GM23338 (cell line): ENCODE measurements around the gene ITPKA. TPM values are rescaled to one million over a fixed set of nuclear protein-coding genes. Genes with fewer than 3 reads are reported as not detected.

Experiments used
- ATAC-seq: fragments of 200-7000 bp; cut with Tn5 transposase; 3 replicates; pipeline ENCODE4 v1.9.1; 2020
- DNase-seq: peaks from one replicate; pipeline ENCODE4 v3.0.0-alpha.2; 2015; ENCODE audit warnings: low spot score
- H2AFZ ChIP-seq: fragments of 200-600 bp; sonication (generic); 2 replicates; pipeline ENCODE4 v1.8.0; 2016; ENCODE audit warnings: antibody characterized with exemption, mild to moderate bottlenecking, moderate library complexity
- H3F3A ChIP-seq: fragments of 200-600 bp; sonication (generic); replicated peaks from 2 replicates; pipeline ENCODE4 v1.8.0; 2017; ENCODE audit warnings: antibody characterized with exemption, mixed run types, low read depth
- H3K27ac ChIP-seq: fragments of 200-600 bp; sonication (generic); 2 replicates; pipeline ENCODE4 v1.6.1; 2016; ENCODE audit warnings: low read depth
- H3K27me3 ChIP-seq: fragments of 200-600 bp; sonication (generic); 2 replicates; pipeline ENCODE4 v1.8.0; 2016; ENCODE audit warnings: mild to moderate bottlenecking, mixed run types, moderate library complexity; ENCODE audit not compliant: insufficient read depth
- H3K36me3 ChIP-seq: fragments of 200-600 bp; sonication (generic); 2 replicates; pipeline ENCODE4 v1.8.0; 2016; ENCODE audit warnings: mild to moderate bottlenecking; ENCODE audit not compliant: insufficient read depth
- H3K4me1 ChIP-seq: fragments of 200-600 bp; sonication (generic); 2 replicates; pipeline ENCODE4 v1.8.0; 2016; ENCODE audit warnings: mild to moderate bottlenecking, moderate library complexity; ENCODE audit not compliant: insufficient read depth
- H3K4me2 ChIP-seq: fragments of 200-600 bp; sonication (generic); 2 replicates; pipeline ENCODE4 v1.7.1; 2017; ENCODE audit warnings: mixed run types
- H3K4me3 ChIP-seq: fragments of 200-600 bp; sonication (generic); 2 replicates; pipeline ENCODE4 v1.6.1; 2016; ENCODE audit warnings: mixed run types
- H3K79me2 ChIP-seq: fragments of 200-600 bp; sonication (generic); replicated peaks from 2 replicates; pipeline ENCODE4 v1.8.0; 2017; ENCODE audit warnings: mild to moderate bottlenecking; ENCODE audit not compliant: insufficient read depth
- H3K9me2 ChIP-seq: fragments of 200-600 bp; sonication (generic); 2 replicates; pipeline ENCODE4 v1.8.0; 2017; ENCODE audit not compliant: insufficient read depth
- H4K20me1 ChIP-seq: fragments of 200-600 bp; sonication (generic); replicated peaks from 2 replicates; pipeline ENCODE4 v1.8.0; 2017; ENCODE audit warnings: mild to moderate bottlenecking; ENCODE audit not compliant: insufficient read depth
- H3K27ac Mint-ChIP-seq: 2 replicates; pipeline ENCODE4 v1.8.0; 2020; ENCODE audit warnings: inconsistent platforms, mild to moderate bottlenecking, moderate library complexity, mixed read lengths
- H3K27me3 Mint-ChIP-seq: 3 replicates; pipeline ENCODE4 v1.8.0; 2022; ENCODE audit warnings: low read depth, mild to moderate bottlenecking, moderate library complexity, mixed read lengths, inconsistent platforms; ENCODE audit not compliant: insufficient read depth, poor library complexity
- H3K36me3 Mint-ChIP-seq: 3 replicates; pipeline ENCODE4 v1.8.0; 2021; ENCODE audit warnings: low read depth, mild to moderate bottlenecking, inconsistent platforms, moderate library complexity, mixed read lengths
- H3K4me1 Mint-ChIP-seq: 3 replicates; pipeline ENCODE4 v1.8.0; 2020; ENCODE audit warnings: mild to moderate bottlenecking, inconsistent platforms, mixed read lengths
- H3K4me3 Mint-ChIP-seq: 3 replicates; pipeline ENCODE4 v1.8.0; 2021; ENCODE audit warnings: moderate library complexity, mild to moderate bottlenecking, inconsistent platforms, mixed read lengths
- H3K9me3 Mint-ChIP-seq: 3 replicates; pipeline ENCODE4 v1.8.0; 2020; ENCODE audit warnings: moderate library complexity, mild to moderate bottlenecking, inconsistent platforms, mixed read lengths
- CREB1 ChIP-seq: fragments of 250-450 bp; sonication (Bioruptor Pico); IDR thresholded peaks from 2 replicates; pipeline ENCODE4 v1.5.0; 2020; ENCODE audit warnings: low read depth, mild to moderate bottlenecking, moderate library complexity
- EZH2 ChIP-seq: fragments of 200-600 bp; sonication (generic); IDR thresholded peaks from one replicate; pipeline ENCODE4 v1.8.0; 2017; ENCODE audit warnings: antibody characterized with exemption, mild to moderate bottlenecking, low read depth; ENCODE audit not compliant: unreplicated experiment
- EZH2phosphoT487 ChIP-seq: fragments of 200-600 bp; sonication (generic); IDR thresholded peaks from one replicate; pipeline ENCODE4 v1.8.1; 2018; ENCODE audit warnings: antibody characterized with exemption; ENCODE audit not compliant: unreplicated experiment
- JUNB ChIP-seq: IDR thresholded peaks from one replicate; pipeline ENCODE4 v1.6.1; 2016; ENCODE audit warnings: antibody characterized with exemption; ENCODE audit not compliant: unreplicated experiment
- NANOG ChIP-seq: IDR thresholded peaks from 2 replicates; pipeline ENCODE4 v1.6.1; 2016; ENCODE audit warnings: antibody characterized with exemption, borderline replicate concordance
- POLR2AphosphoS5 ChIP-seq: IDR thresholded peaks from 2 replicates; pipeline ENCODE4 v1.6.1; 2016; ENCODE audit warnings: antibody characterized with exemption, low read depth
- STAT1 ChIP-seq: IDR thresholded peaks from one replicate; pipeline ENCODE4 v1.6.1; 2016; ENCODE audit warnings: antibody characterized with exemption; ENCODE audit not compliant: unreplicated experiment
- ZNF331 ChIP-seq: fragments of 250-450 bp; sonication (Bioruptor Pico); IDR thresholded peaks from 2 replicates; pipeline ENCODE4 v1.5.0; 2020; ENCODE audit warnings: low read depth, mild to moderate bottlenecking, moderate library complexity
- polyA plus RNA-seq: library from polyadenylated mRNA; unstranded; fragments of >200 nt; fragmentation: Nextera tagmentation; extraction: Ambion mirVana; gene quantifications from 2 replicates; pipeline ENCODE4 v1.2.1, GENCODE V29; 2016
- total RNA-seq: library from RNA; depleted of rRNA; stranded (reverse); fragments of >200 nt; shearing (Covaris generic); gene quantifications from 2 replicates; pipeline ENCODE4 v1.2.3, GENCODE V29; 2014
- TF ChIP-seq, protein P1 (sequence below): fragments of 250-450 bp; sonication (Bioruptor Pico); IDR thresholded peaks from 2 replicates; pipeline ENCODE4 v1.5.0; 2020; ENCODE audit warnings: mild to moderate bottlenecking, moderate library complexity
- TF ChIP-seq, protein P2 (sequence below): IDR thresholded peaks from 2 replicates; pipeline ENCODE4 v1.6.1; 2016; ENCODE audit warnings: antibody characterized with exemption
- TF ChIP-seq, protein P3 (sequence below): IDR thresholded peaks from one replicate; pipeline ENCODE4 v1.6.1; 2018; ENCODE audit warnings: antibody characterized with exemption; ENCODE audit not compliant: unreplicated experiment
- TF ChIP-seq, protein P4 (sequence below), 2 experiments: fragments of 200-600 bp in 1 of 2; sonication (generic) in 1 of 2; conservative IDR thresholded peaks; 2 replicates each; pipeline versions ENCODE4 v1.5.1 to v1.6.1; 2016 to 2017; ENCODE audit warnings: antibody characterized with exemption in 2 of 2, low read depth in 2 of 2, mild to moderate bottlenecking in 2 of 2, moderate library complexity in 1 of 2

ITPKA gene
- total and polyA plus RNA-seq, 2 experiments from 2014 or later = 0.55 to 2.1 TPM

DNA sequence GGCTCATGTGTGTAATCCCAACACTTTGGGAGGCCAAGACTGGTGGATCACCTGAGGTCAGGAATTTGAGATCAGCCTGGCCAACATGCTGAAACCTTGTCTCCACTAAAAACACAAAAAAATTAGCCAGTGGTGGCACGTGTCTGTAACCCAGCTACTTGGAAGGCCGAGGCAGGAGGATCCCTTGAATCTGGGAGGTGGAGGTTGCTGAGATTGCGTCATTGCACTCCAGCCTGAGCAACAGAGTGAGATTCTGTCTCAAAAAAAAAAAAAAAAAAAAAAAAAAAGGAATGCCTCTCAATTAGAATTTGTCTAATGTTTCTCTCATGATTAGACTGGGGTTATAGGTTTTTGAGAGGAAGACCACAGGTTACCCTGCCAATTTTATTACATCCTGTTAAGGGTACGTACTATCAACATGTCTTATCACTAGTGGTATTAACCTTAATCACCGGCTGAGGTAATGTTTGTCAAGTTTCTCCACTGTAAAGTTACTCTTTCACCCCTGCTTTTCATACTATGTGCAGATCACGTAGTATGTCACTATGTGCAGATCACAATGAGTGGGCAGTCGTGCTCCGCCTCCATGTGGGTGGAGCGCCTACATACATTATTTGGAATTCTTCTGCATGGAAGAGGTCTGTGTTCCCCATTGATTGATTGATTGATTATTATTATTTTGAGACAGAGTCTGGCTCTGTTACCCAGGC is 56.5 kb downstream of the ITPKA start:
- Histone ChIP-seq H4K20me1 (no peaks in the 10 kb centered on the region), H2AFZ (no peak overlapping the region), H3K4me2 (no peak overlapping the region), H3K36me3 (no peaks in the 10 kb centered on the region), H3K27me3 (no peaks in the 10 kb centered on the region), H3K4me1 (no peaks in the 10 kb centered on the region), H3K79me2 (no peaks in the 10 kb centered on the region), H3K4me3 (no peak overlapping the region), H3F3A (no peaks in the 10 kb centered on the region), H3K9me2 (no peaks in the 10 kb centered on the region), H3K27ac (no peak overlapping the region)
- no peaks in the 10 kb centered on the region for H3K4me1 Mint-ChIP-seq
- no peak for DNase-seq
- no peak overlapping the region for H3K27ac Mint-ChIP-seq
- H3K9me3 Mint-ChIP-seq = no peaks in the 10 kb centered on the region; the same call in 2 of the 3 replicates
- no peak for ATAC-seq
- H3K36me3 Mint-ChIP-seq = no peaks in the 10 kb centered on the region
- peaks cover 4% of the 10 kb centered on the region for H3K27me3 Mint-ChIP-seq
- no peak overlapping the region for H3K4me3 Mint-ChIP-seq
- no peak for TF ChIP-seq NANOG
- TF ChIP-seq ZNF331 (CRISPR knock-in tag) = no peak
- no peak for TF ChIP-seq CREB1 (CRISPR knock-in tag)
- TF ChIP-seq, protein P1, sequence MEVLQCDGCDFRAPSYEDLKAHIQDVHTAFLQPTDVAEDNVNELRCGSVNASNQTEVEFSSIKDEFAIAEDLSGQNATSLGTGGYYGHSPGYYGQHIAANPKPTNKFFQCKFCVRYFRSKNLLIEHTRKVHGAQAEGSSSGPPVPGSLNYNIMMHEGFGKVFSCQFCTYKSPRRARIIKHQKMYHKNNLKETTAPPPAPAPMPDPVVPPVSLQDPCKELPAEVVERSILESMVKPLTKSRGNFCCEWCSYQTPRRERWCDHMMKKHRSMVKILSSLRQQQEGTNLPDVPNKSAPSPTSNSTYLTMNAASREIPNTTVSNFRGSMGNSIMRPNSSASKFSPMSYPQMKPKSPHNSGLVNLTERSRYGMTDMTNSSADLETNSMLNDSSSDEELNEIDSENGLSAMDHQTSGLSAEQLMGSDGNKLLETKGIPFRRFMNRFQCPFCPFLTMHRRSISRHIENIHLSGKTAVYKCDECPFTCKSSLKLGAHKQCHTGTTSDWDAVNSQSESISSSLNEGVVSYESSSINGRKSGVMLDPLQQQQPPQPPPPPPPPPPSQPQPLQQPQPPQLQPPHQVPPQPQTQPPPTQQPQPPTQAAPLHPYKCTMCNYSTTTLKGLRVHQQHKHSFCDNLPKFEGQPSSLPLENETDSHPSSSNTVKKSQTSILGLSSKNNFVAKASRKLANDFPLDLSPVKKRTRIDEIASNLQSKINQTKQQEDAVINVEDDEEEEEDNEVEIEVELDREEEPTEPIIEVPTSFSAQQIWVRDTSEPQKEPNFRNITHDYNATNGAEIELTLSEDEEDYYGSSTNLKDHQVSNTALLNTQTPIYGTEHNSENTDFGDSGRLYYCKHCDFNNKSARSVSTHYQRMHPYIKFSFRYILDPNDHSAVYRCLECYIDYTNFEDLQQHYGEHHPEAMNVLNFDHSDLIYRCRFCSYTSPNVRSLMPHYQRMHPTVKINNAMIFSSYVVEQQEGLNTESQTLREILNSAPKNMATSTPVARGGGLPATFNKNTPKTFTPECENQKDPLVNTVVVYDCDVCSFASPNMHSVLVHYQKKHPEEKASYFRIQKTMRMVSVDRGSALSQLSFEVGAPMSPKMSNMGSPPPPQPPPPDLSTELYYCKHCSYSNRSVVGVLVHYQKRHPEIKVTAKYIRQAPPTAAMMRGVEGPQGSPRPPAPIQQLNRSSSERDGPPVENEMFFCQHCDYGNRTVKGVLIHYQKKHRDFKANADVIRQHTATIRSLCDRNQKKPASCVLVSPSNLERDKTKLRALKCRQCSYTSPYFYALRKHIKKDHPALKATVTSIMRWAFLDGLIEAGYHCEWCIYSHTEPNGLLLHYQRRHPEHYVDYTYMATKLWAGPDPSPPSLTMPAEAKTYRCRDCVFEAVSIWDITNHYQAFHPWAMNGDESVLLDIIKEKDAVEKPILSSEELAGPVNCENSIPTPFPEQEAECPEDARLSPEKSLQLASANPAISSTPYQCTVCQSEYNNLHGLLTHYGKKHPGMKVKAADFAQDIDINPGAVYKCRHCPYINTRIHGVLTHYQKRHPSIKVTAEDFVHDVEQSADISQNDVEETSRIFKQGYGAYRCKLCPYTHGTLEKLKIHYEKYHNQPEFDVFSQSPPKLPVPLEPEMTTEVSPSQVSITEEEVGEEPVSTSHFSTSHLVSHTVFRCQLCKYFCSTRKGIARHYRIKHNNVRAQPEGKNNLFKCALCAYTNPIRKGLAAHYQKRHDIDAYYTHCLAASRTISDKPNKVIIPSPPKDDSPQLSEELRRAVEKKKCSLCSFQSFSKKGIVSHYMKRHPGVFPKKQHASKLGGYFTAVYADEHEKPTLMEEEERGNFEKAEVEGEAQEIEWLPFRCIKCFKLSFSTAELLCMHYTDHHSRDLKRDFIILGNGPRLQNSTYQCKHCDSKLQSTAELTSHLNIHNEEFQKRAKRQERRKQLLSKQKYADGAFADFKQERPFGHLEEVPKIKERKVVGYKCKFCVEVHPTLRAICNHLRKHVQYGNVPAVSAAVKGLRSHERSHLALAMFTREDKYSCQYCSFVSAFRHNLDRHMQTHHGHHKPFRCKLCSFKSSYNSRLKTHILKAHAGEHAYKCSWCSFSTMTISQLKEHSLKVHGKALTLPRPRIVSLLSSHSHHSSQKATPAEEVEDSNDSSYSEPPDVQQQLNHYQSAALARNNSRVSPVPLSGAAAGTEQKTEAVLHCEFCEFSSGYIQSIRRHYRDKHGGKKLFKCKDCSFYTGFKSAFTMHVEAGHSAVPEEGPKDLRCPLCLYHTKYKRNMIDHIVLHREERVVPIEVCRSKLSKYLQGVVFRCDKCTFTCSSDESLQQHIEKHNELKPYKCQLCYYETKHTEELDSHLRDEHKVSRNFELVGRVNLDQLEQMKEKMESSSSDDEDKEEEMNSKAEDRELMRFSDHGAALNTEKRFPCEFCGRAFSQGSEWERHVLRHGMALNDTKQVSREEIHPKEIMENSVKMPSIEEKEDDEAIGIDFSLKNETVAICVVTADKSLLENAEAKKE = no peak
- TF ChIP-seq, protein P2, sequence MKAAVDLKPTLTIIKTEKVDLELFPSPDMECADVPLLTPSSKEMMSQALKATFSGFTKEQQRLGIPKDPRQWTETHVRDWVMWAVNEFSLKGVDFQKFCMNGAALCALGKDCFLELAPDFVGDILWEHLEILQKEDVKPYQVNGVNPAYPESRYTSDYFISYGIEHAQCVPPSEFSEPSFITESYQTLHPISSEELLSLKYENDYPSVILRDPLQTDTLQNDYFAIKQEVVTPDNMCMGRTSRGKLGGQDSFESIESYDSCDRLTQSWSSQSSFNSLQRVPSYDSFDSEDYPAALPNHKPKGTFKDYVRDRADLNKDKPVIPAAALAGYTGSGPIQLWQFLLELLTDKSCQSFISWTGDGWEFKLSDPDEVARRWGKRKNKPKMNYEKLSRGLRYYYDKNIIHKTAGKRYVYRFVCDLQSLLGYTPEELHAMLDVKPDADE = no peak
- TF ChIP-seq POLR2AphosphoS5 = no peak
- TF ChIP-seq STAT1 = no peak
- TF ChIP-seq, protein P3, sequence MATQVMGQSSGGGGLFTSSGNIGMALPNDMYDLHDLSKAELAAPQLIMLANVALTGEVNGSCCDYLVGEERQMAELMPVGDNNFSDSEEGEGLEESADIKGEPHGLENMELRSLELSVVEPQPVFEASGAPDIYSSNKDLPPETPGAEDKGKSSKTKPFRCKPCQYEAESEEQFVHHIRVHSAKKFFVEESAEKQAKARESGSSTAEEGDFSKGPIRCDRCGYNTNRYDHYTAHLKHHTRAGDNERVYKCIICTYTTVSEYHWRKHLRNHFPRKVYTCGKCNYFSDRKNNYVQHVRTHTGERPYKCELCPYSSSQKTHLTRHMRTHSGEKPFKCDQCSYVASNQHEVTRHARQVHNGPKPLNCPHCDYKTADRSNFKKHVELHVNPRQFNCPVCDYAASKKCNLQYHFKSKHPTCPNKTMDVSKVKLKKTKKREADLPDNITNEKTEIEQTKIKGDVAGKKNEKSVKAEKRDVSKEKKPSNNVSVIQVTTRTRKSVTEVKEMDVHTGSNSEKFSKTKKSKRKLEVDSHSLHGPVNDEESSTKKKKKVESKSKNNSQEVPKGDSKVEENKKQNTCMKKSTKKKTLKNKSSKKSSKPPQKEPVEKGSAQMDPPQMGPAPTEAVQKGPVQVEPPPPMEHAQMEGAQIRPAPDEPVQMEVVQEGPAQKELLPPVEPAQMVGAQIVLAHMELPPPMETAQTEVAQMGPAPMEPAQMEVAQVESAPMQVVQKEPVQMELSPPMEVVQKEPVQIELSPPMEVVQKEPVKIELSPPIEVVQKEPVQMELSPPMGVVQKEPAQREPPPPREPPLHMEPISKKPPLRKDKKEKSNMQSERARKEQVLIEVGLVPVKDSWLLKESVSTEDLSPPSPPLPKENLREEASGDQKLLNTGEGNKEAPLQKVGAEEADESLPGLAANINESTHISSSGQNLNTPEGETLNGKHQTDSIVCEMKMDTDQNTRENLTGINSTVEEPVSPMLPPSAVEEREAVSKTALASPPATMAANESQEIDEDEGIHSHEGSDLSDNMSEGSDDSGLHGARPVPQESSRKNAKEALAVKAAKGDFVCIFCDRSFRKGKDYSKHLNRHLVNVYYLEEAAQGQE = no peak
- TF ChIP-seq, protein P4, sequence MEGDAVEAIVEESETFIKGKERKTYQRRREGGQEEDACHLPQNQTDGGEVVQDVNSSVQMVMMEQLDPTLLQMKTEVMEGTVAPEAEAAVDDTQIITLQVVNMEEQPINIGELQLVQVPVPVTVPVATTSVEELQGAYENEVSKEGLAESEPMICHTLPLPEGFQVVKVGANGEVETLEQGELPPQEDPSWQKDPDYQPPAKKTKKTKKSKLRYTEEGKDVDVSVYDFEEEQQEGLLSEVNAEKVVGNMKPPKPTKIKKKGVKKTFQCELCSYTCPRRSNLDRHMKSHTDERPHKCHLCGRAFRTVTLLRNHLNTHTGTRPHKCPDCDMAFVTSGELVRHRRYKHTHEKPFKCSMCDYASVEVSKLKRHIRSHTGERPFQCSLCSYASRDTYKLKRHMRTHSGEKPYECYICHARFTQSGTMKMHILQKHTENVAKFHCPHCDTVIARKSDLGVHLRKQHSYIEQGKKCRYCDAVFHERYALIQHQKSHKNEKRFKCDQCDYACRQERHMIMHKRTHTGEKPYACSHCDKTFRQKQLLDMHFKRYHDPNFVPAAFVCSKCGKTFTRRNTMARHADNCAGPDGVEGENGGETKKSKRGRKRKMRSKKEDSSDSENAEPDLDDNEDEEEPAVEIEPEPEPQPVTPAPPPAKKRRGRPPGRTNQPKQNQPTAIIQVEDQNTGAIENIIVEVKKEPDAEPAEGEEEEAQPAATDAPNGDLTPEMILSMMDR (conservative IDR thresholded peaks at IDR 0.05; ENCODE audit: low read depth in 2 of 2) = no peak
- no peak for TF ChIP-seq EZH2
- TF ChIP-seq EZH2phosphoT487 = no peak
- no peak for TF ChIP-seq JUNB
